Stimulated activated CD4-positive, alpha-beta T cell treated with anti-CD3 and anti-CD28 coated beads, Interleukin-1b, Interleukin-23, amount 100 ng/mL, for 1 hour (primary cell): ENCODE measurements around the gene GDPD3.
A peak's percentile ranks its signal among the peaks of the same experiment; 100 is the strongest.

ENCODE experiments used
- DNase-seq, 2 donors: peaks; one replicate each; pipeline ENCODE4 v3.0.0-alpha.2; 2020; ENCODE audit warnings: low read depth in 2 of 2

Gene GDPD3

GRCh38 chr16:30078744-30079143 lies 34.6 kb downstream of the GDPD3 start:
- DNase-seq = no peak

GRCh38 chr16:30077656-30078055 lies 35.7 kb downstream of the GDPD3 start:
- no peak for DNase-seq

- no peak for DNase-seq
Measured at GRCh38 chr16:30076276-30076791, 37.0 kb downstream of the GDPD3 start.

GRCh38 chr16:30075503-30076275 lies 37.6 kb downstream of the GDPD3 start, which contains the start of gene PPP4C:
Gene PPP4C, plus strand, starts transcription at chr16:30075994. Its CDS starts 384 bp downstream, at chr16:30076378.
- peak; percentile 60 to 79 for DNase-seq

- DNase-seq = no peak
Measured at GRCh38 chr16:30070490-30070889, 42.8 kb downstream of the GDPD3 start.

- DNase-seq = no peak
Measured at GRCh38 chr16:30069611-30070462, 43.5 kb downstream of the GDPD3 start.

- DNase-seq = no peak
Measured at GRCh38 chr16:30068750-30069610, 44.4 kb downstream of the GDPD3 start.

- DNase-seq = no peak
Measured at GRCh38 chr16:30068333-30068732, 45.0 kb downstream of the GDPD3 start.

- DNase-seq = no peak
Measured at GRCh38 chr16:30067584-30067916, 45.8 kb downstream of the GDPD3 start.

GRCh38 chr16:30066761-30067583 lies 46.4 kb downstream of the GDPD3 start:
- DNase-seq = no peak

GRCh38 chr16:30065943-30066760 lies 47.2 kb downstream of the GDPD3 start:
- DNase-seq = no peak

- peak; percentile 89 to 94 for DNase-seq
Measured at GRCh38 chr16:30065102-30065942, 48.0 kb downstream of the GDPD3 start, which contains the start of gene ALDOA. Gene ALDOA, plus strand, starts transcription at chr16:30065760. Its CDS starts 1,138 bp downstream, at chr16:30066898.

GRCh38 chr16:30064729-30065101 lies 48.6 kb downstream of the GDPD3 start:
- no peak for DNase-seq

- peak in 1 of 2 donors; percentile 44 for DNase-seq
Measured at GRCh38 chr16:30063893-30064728, 49.2 kb downstream of the GDPD3 start.

GRCh38 chr16:30063278-30063892 lies 50.0 kb downstream of the GDPD3 start:
- DNase-seq = no peak

GRCh38 chr16:30060836-30061554 lies 52.3 kb downstream of the GDPD3 start:
- no peak for DNase-seq

- DNase-seq = no peak
Measured at GRCh38 chr16:30060346-30060745, 53.0 kb downstream of the GDPD3 start.
